ENCODE measurements around the gene SOHLH2. TPM values are rescaled to one million over a fixed set of nuclear protein-coding genes. Genes with fewer than 3 reads are reported as not detected.

SOHLH2 gene
- total RNA-seq, 1 donor from 2014 or later: not detected

GRCh38 chr13:36242761-36243160 is 28.4 kb upstream of the SOHLH2 start:
- DNase-seq (ENCODE audit: low spot score): no peak
- H3K9me3 Mint-ChIP-seq (ENCODE audit: unreplicated experiment): no peaks in the 10 kb centered on the region
- peaks cover 3% of the 10 kb centered on the region for H3K4me1 Mint-ChIP-seq (ENCODE audit: unreplicated experiment)
- H3K4me3 Mint-ChIP-seq (ENCODE audit: unreplicated experiment): no peak overlapping the region
- TF ChIP-seq, protein P1, sequence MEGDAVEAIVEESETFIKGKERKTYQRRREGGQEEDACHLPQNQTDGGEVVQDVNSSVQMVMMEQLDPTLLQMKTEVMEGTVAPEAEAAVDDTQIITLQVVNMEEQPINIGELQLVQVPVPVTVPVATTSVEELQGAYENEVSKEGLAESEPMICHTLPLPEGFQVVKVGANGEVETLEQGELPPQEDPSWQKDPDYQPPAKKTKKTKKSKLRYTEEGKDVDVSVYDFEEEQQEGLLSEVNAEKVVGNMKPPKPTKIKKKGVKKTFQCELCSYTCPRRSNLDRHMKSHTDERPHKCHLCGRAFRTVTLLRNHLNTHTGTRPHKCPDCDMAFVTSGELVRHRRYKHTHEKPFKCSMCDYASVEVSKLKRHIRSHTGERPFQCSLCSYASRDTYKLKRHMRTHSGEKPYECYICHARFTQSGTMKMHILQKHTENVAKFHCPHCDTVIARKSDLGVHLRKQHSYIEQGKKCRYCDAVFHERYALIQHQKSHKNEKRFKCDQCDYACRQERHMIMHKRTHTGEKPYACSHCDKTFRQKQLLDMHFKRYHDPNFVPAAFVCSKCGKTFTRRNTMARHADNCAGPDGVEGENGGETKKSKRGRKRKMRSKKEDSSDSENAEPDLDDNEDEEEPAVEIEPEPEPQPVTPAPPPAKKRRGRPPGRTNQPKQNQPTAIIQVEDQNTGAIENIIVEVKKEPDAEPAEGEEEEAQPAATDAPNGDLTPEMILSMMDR (IDR thresholded peaks at IDR 0.05; ENCODE audit: unreplicated experiment): no peak
- H3K36me3 Mint-ChIP-seq (ENCODE audit: low read depth, unreplicated experiment): no peaks in the 10 kb centered on the region
- no peaks in the 10 kb centered on the region for H3K27me3 Mint-ChIP-seq (ENCODE audit: unreplicated experiment)
- no peak overlapping the region for H3K27ac Mint-ChIP-seq (ENCODE audit: unreplicated experiment)

DNA sequence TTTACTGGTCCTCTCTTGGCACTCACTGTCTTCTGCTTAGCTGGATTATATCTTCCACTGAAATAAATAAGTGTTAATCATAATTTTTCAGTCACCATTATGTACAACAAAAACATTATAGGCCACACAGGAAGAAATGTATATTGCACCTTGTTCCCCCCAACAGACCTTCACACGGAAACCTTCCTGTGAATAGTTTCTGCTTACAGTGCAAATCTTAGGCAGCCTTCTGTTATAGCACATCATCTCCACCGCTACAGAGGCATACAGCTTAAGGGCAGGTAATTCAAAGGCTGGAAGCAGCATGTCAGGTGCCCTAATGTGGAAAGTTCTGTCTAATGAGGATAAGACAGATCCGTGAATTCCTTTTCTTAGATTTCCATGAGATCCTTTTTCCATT is 16.9 kb upstream of the SOHLH2 start:
- Mint-ChIP-seq H3K27ac (ENCODE audit: unreplicated experiment) (no peak overlapping the region), H3K27me3 (ENCODE audit: unreplicated experiment) (no peaks in the 10 kb centered on the region), H3K4me1 (ENCODE audit: unreplicated experiment) (no peaks in the 10 kb centered on the region), H3K36me3 (ENCODE audit: low read depth, unreplicated experiment) (no peaks in the 10 kb centered on the region), H3K9me3 (ENCODE audit: unreplicated experiment) (no peaks in the 10 kb centered on the region), H3K4me3 (ENCODE audit: unreplicated experiment) (no peak overlapping the region)
- TF ChIP-seq, protein P1 (IDR thresholded peaks at IDR 0.05; ENCODE audit: unreplicated experiment): no peak
- no peak for DNase-seq (ENCODE audit: low spot score)

DNA sequence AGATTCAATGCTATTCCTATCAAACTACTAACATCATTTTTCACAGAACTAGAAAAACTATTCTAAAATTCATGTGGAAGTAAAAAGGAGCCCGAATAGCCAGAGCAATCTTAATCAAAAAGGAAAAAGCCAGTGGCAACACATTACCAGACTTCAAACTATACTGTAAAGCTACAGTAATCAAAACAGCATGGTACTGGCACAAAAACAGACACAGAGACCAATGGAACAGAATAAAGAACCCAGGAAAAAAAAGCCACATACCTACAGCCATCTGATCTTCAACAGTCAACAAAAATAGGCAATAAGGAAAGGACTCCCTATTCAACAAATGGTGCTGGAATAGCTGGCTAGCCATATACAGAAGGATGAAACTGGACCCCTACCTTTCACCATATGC is 10.4 kb upstream of the SOHLH2 start:
- Mint-ChIP-seq H3K4me3 (ENCODE audit: unreplicated experiment) (no peak overlapping the region), H3K9me3 (ENCODE audit: unreplicated experiment) (no peaks in the 10 kb centered on the region), H3K27ac (ENCODE audit: unreplicated experiment) (no peak overlapping the region), H3K36me3 (ENCODE audit: low read depth, unreplicated experiment) (no peaks in the 10 kb centered on the region), H3K4me1 (ENCODE audit: unreplicated experiment) (no peaks in the 10 kb centered on the region), H3K27me3 (ENCODE audit: unreplicated experiment) (no peaks in the 10 kb centered on the region)
- TF ChIP-seq, protein P1 (IDR thresholded peaks at IDR 0.05; ENCODE audit: unreplicated experiment): no peak
- no peak for DNase-seq (ENCODE audit: low spot score)

DNA sequence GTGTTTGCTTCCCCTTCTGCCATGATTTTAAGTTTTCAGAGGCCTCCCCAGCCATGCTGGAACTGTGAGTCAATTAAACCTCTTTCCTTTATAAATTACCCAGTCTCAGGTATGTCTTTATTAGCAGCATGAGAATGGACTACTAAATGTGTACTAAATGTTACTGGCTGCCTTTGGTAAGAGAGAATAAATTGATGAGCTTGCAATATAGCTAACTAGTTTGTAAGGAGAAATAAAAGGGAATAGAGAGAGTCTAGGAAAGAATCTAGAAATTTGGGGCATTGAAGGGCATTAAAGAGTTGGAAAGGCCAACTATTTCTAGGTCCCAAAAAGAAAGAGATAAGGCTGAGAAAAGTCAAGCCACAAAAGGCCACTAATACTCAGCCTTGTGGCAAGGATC is 5.5 kb upstream of the SOHLH2 start:
- Mint-ChIP-seq H3K9me3 (ENCODE audit: unreplicated experiment) (no peaks in the 10 kb centered on the region), H3K4me3 (ENCODE audit: unreplicated experiment) (no peak overlapping the region), H3K4me1 (ENCODE audit: unreplicated experiment) (no peaks in the 10 kb centered on the region), H3K36me3 (ENCODE audit: low read depth, unreplicated experiment) (no peaks in the 10 kb centered on the region), H3K27ac (ENCODE audit: unreplicated experiment) (no peak overlapping the region), H3K27me3 (ENCODE audit: unreplicated experiment) (no peaks in the 10 kb centered on the region)
- no peak for DNase-seq (ENCODE audit: low spot score)
- TF ChIP-seq, protein P1 (IDR thresholded peaks at IDR 0.05; ENCODE audit: unreplicated experiment): no peak

DNA sequence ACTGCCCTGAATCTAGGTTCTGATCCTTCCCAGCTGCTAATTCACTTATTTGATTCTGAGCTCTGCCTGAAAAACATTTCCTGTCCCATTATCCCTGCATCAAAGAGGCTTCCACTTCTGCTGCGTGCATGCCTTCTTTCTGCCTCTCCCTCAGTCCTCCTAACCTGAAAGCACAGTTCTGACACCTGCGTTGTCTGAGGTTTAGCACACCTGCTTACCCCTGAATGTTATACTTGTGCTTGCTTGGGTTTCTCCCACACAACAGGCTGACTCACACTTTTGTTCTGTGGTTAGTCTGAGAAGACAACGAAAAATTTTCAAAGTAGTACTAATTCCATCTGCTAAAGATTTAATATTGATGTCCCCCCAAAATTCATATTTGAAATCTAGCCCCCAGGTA is 3.1 kb upstream of the SOHLH2 start:
- no peak overlapping the region for H3K27ac Mint-ChIP-seq (ENCODE audit: unreplicated experiment)
- H3K4me3 Mint-ChIP-seq (ENCODE audit: unreplicated experiment): no peak overlapping the region
- H3K9me3 Mint-ChIP-seq (ENCODE audit: unreplicated experiment): no peaks in the 10 kb centered on the region
- no peaks in the 10 kb centered on the region for H3K4me1 Mint-ChIP-seq (ENCODE audit: unreplicated experiment)
- H3K36me3 Mint-ChIP-seq (ENCODE audit: low read depth, unreplicated experiment): no peaks in the 10 kb centered on the region
- no peak for DNase-seq (ENCODE audit: low spot score)
- H3K27me3 Mint-ChIP-seq (ENCODE audit: unreplicated experiment): no peaks in the 10 kb centered on the region
- TF ChIP-seq, protein P1 (IDR thresholded peaks at IDR 0.05; ENCODE audit: unreplicated experiment): no peak

Measured in endothelial cell (in vitro differentiated cells).